MM.1S (cell line): ENCODE results near the gene UQCC5.

ENCODE experiments used
- DNase-seq: peaks from one replicate; pipeline ENCODE4 v3.0.0-alpha.2; 2015
- H2AFZ ChIP-seq: fragments of 300-600 bp; sonication (generic); 2 replicates; pipeline ENCODE4 v1.6.0; 2016; ENCODE audit warnings: antibody characterized with exemption, low read length
- H3F3A ChIP-seq: fragments of 300-600 bp; sonication (generic); 2 replicates; pipeline ENCODE4 v1.6.1; 2016; ENCODE audit warnings: mild to moderate bottlenecking, antibody characterized with exemption, low read length, moderate library complexity, mixed read lengths; ENCODE audit not compliant: insufficient read depth
- H3K27ac ChIP-seq: fragments of 300-600 bp; sonication (generic); 2 replicates; pipeline ENCODE4 v1.5.1; 2016; ENCODE audit warnings: mild to moderate bottlenecking, low read length
- H3K27me3 ChIP-seq: fragments of 300-600 bp; sonication (generic); replicated peaks from 2 replicates; pipeline ENCODE4 v1.6.0; 2016; ENCODE audit warnings: low read length; ENCODE audit not compliant: insufficient read depth
- H3K36me3 ChIP-seq: fragments of 300-600 bp; sonication (generic); replicated peaks from 2 replicates; pipeline ENCODE4 v1.6.1; 2016; ENCODE audit warnings: mild to moderate bottlenecking, low read length, mixed read lengths; ENCODE audit not compliant: insufficient read depth
- H3K4me1 ChIP-seq: fragments of 300-600 bp; sonication (generic); 2 replicates; pipeline ENCODE4 v1.6.1; 2016; ENCODE audit warnings: low read length, mixed read lengths
- H3K4me2 ChIP-seq: fragments of 300-600 bp; sonication (generic); 2 replicates; pipeline ENCODE4 v1.6.0; 2016; ENCODE audit warnings: low read depth, low read length
- H3K4me3 ChIP-seq: fragments of 300-600 bp; sonication (generic); 2 replicates; pipeline ENCODE4 v1.5.1; 2016; ENCODE audit warnings: low read length, mixed read lengths
- H3K79me2 ChIP-seq: fragments of 300-600 bp; sonication (generic); 2 replicates; pipeline ENCODE4 v1.6.1; 2016; ENCODE audit warnings: mixed run types, low read length, mixed read lengths
- H3K9ac ChIP-seq: fragments of 300-600 bp; sonication (generic); 2 replicates; pipeline ENCODE4 v1.6.1; 2016; ENCODE audit warnings: low read length, mixed read lengths
- H3K9me2 ChIP-seq: fragments of 300-600 bp; sonication (generic); replicated peaks from 2 replicates; pipeline ENCODE4 v1.6.1; 2016; ENCODE audit warnings: mild to moderate bottlenecking, low read length, mixed read lengths; ENCODE audit not compliant: insufficient read depth
- H3K9me3 ChIP-seq: fragments of 300-600 bp; sonication (generic); replicated peaks from 2 replicates; pipeline ENCODE4 v1.6.1; 2016; ENCODE audit warnings: mild to moderate bottlenecking, low read length, mixed read lengths; ENCODE audit not compliant: insufficient read depth
- H4K20me1 ChIP-seq: fragments of 300-600 bp; sonication (generic); 2 replicates; pipeline ENCODE4 v1.6.1; 2016; ENCODE audit warnings: mild to moderate bottlenecking, low read length, moderate library complexity, mixed read lengths; ENCODE audit not compliant: insufficient read depth
- CTCF ChIP-seq: fragments of 300-600 bp; sonication (generic); IDR thresholded peaks from 2 replicates; pipeline ENCODE4 v1.5.1; 2016; ENCODE audit warnings: antibody characterized with exemption, low read length, mixed read lengths
- EZH2 ChIP-seq: fragments of 300-600 bp; sonication (generic); optimal IDR thresholded peaks from 2 replicates; pipeline ENCODE3; 2017; ENCODE audit warnings: low read depth, mild to moderate bottlenecking, antibody characterized with exemption, low read length, mixed read lengths
- EZH2phosphoT487 ChIP-seq: fragments of 300-600 bp; sonication (generic); IDR thresholded peaks from 2 replicates; pipeline ENCODE4 v1.6.1; 2018; ENCODE audit warnings: antibody characterized with exemption, low read length

Gene UQCC5

DNA sequence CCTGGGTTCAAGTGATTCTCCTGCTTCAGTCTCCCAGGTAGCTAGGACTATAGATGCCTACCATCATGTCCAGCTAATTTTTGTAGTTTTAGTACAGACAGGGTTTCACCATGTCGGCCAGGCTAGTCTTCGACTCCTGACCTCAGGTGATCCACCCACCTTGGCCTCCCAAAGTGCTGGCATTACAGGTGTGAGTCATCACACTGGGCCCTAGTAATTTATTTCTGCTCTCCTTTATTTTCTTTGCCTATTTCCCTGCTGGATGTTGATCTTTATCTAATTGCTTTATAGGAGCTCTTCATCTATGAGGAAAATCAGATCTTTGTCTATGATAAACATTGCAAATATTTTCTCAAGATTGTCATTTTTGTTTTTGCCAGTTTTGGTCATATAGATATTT lies 31.7 kb downstream of the UQCC5 start:
- H3K9me3 ChIP-seq, result no peaks in the 10 kb centered on the region
- no peak overlapping the region for H3K27ac ChIP-seq
- H3K9me2 ChIP-seq, result no peaks in the 10 kb centered on the region
- no peaks in the 10 kb centered on the region for H3K4me1 ChIP-seq
- no peaks in the 10 kb centered on the region for H3F3A ChIP-seq
- TF ChIP-seq EZH2phosphoT487 (no peak), EZH2 (no peak), CTCF (no peak)
- H3K4me2 ChIP-seq, result no peak overlapping the region
- H3K36me3 ChIP-seq, result no peaks in the 10 kb centered on the region; the same call in 1 of the 2 replicates
- H3K79me2 ChIP-seq, result no peaks in the 10 kb centered on the region
- H4K20me1 ChIP-seq, result no peaks in the 10 kb centered on the region
- no peak for DNase-seq
- no peak overlapping the region for H3K9ac ChIP-seq
- no peak overlapping the region for H3K4me3 ChIP-seq
- H3K27me3 ChIP-seq, result no peaks in the 10 kb centered on the region
- H2AFZ ChIP-seq, result no peak overlapping the region

- no peaks in the 10 kb centered on the region for H3K9me3 ChIP-seq
- no peaks in the 10 kb centered on the region for H3K9me2 ChIP-seq
- H4K20me1 ChIP-seq, result no peaks in the 10 kb centered on the region
- no peak overlapping the region for H3K9ac ChIP-seq
- H2AFZ ChIP-seq, result no peak overlapping the region
- no peaks in the 10 kb centered on the region; the same call in 1 of the 2 replicates for H3K36me3 ChIP-seq
- H3K4me1 ChIP-seq, result no peaks in the 10 kb centered on the region
- no peaks in the 10 kb centered on the region for H3F3A ChIP-seq
- no peak overlapping the region for H3K4me3 ChIP-seq
- no peak overlapping the region for H3K4me2 ChIP-seq
- H3K79me2 ChIP-seq, result no peaks in the 10 kb centered on the region
- H3K27me3 ChIP-seq, result no peaks in the 10 kb centered on the region
- DNase-seq, result no peak
- no peak overlapping the region for H3K27ac ChIP-seq
- TF ChIP-seq EZH2, result no peak
- TF ChIP-seq EZH2phosphoT487, result no peak
- TF ChIP-seq CTCF, result no peak
Measured at GRCh38 chr3:52570076-52570475, 33.7 kb downstream of the UQCC5 start.

DNA sequence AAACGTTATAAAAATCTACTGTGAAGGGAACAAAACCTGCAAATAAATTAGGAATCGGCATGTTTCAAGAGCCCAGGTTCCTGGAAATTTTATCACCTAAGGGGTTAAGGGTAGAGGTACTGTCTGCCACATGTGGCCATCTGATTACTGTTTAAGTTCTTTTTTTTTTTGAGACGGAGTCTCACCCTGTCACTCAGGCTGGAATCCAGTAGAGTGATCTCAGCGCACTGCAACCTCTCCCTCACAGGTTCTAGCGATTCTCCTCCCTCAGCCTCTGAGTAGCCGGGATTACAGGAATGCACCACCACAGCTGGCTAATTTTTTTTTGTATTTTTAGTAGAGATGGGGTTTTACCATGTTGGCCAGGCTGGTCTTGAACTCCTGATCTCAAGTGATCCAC lies 35.8 kb downstream of the UQCC5 start:
- Histone ChIP-seq H4K20me1 (no peaks in the 10 kb centered on the region), H3K36me3 (no peaks in the 10 kb centered on the region; the same call in 1 of the 2 replicates), H3K4me2 (no peak overlapping the region), H3K79me2 (no peaks in the 10 kb centered on the region), H3K9me3 (no peaks in the 10 kb centered on the region), H2AFZ (no peak overlapping the region), H3K9me2 (no peaks in the 10 kb centered on the region), H3K27ac (no peak overlapping the region), H3K4me1 (no peaks in the 10 kb centered on the region), H3K27me3 (no peaks in the 10 kb centered on the region), H3K4me3 (no peak overlapping the region), H3K9ac (no peak overlapping the region), H3F3A (no peaks in the 10 kb centered on the region)
- no peak for DNase-seq
- TF ChIP-seq EZH2phosphoT487, result no peak
- no peak for TF ChIP-seq CTCF
- TF ChIP-seq EZH2, result no peak
